Heart left ventricle (tissue), 13 donors: ENCODE measurements around the gene FARP1.

Experiments
- CTCF ChIP-seq, 12 donors: fragments of 200-600 bp; sonication (generic) in 4 of 12; IDR thresholded peaks; one replicate each; pipeline versions ENCODE4 v1.5.0 to v1.8.0; 2018 to 2022; ENCODE audit warnings: antibody characterized with exemption in 12 of 12, mild to moderate bottlenecking in 5 of 12
- POLR2A ChIP-seq, 2 donors: fragments of 450-650 bp; IDR thresholded peaks; one replicate each; pipeline ENCODE4 v1.6.1; 2017; ENCODE audit warnings: antibody characterized with exemption in 2 of 2, mild to moderate bottlenecking in 2 of 2, moderate library complexity in 2 of 2
- donor health status: ischemic (EF 13 %, LVEDD 7.1; RV severe dilation, severe dysfunction).
- donor health status: DM: no; HTN: yes; CAD: no.
- donor health status: DM: no; HTN: no; CAD: no.
- donor health status: ischemic (EF 25% LVEDD 6.9; RV normal size, moderate dysfunction).
- donor health status: ischemic (EF 25% LVEDD 5.7; RV mildly dilated, moderate dysfunction).
- donor health status: ischemic (EF 35%, LVEDD 5.7; RV mildly dilated, moderate dysfunction).
- donor health status: nonischemic (EF 11% LVEDD 7.7; RV severe dilation, severe dysfunction).
- donor health status: DM: yes; HTN: yes; CAD: no.
- donor health status: PGD.
- donor health status: ischemic (EF 29% LVEDD 5.4; RV normal size, mild dysfunction).
- donor health status: nonischemic (EF 23%, LVEDD 6.1; RV moderate dilation, normal function).

GRCh38 chr13:98447130-98447529 lies 304.2 kb downstream of the FARP1 start:
- no peak for TF ChIP-seq CTCF (IDR thresholded peaks at IDR 0.05)
- no peak for TF ChIP-seq POLR2A (IDR thresholded peaks at IDR 0.05)
